ENCODE measurements around the gene NHS. TPM values are rescaled to one million over a fixed set of nuclear protein-coding genes. Genes with fewer than 3 reads are reported as not detected.

The NHS gene
- polyA plus RNA-seq, 4 donors, result 13.8 to 29.4 (median 18.9) TPM

DNA sequence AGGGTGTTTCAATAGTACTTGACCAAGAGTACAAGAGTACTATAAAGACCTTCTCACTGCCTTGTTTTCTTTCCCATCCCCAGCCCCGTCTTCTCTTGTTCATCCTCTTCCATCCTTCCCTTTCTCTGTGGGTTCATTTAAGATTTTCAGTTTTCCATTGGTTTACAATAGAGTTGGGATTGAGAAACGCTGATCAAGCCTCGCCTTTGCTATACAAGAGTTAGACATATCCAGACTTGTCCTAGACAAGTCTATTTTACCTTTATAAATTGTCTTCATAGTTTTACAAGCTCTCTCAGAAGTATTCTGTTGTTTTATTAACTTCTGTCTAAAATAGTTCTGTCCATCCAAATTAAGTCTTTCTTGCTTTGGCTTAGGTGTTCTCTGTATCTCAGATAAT lies 332.7 kb downstream of the NHS start:
- no peak for DNase-seq (ENCODE audit: low read depth in 4 of 4, low spot score in 2 of 4)

DNA sequence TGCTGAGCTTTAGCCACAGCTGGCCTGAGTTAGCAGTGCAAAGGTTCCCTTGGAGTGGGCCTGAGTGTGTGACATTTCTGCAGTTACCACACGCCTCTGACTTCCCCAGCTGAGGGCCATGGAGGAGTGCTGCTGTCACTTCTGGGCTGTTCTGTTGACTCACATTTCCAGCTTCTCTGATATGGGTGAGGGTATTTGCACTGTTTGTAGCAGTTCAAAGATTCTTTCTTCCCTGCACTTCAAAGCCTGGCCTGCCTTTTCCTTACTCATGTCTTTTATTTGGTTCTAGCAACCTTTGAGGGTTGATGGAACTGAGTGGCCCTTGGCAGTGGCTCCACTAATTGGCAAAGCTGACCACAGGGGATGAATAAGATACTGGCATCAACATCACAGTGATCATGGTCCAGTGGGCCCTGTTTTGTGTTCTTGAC lies 335.9 kb downstream of the NHS start:
- DNase-seq (ENCODE audit: low read depth in 4 of 4, low spot score in 2 of 4), result no peak

GRCh38 chrX:17713288-17713687 lies 338.3 kb downstream of the NHS start:
- DNase-seq (ENCODE audit: low read depth in 4 of 4, low spot score in 2 of 4), result no peak

GRCh38 chrX:17718649-17719165 lies 343.7 kb downstream of the NHS start:
- no peak for DNase-seq (ENCODE audit: low read depth in 4 of 4, low spot score in 2 of 4)

GRCh38 chrX:17719711-17720110 lies 344.7 kb downstream of the NHS start:
- no peak for DNase-seq (ENCODE audit: low read depth in 4 of 4, low spot score in 2 of 4)

- DNase-seq (ENCODE audit: low read depth in 4 of 4, low spot score in 2 of 4), result no peak
These were observed 346.7 kb downstream of the NHS start for GRCh38 chrX:17721715-17722114.

- no peak for DNase-seq (ENCODE audit: low read depth in 4 of 4, low spot score in 2 of 4)
These were observed 350.2 kb downstream of the NHS start for GRCh38 chrX:17725181-17725580.

DNA sequence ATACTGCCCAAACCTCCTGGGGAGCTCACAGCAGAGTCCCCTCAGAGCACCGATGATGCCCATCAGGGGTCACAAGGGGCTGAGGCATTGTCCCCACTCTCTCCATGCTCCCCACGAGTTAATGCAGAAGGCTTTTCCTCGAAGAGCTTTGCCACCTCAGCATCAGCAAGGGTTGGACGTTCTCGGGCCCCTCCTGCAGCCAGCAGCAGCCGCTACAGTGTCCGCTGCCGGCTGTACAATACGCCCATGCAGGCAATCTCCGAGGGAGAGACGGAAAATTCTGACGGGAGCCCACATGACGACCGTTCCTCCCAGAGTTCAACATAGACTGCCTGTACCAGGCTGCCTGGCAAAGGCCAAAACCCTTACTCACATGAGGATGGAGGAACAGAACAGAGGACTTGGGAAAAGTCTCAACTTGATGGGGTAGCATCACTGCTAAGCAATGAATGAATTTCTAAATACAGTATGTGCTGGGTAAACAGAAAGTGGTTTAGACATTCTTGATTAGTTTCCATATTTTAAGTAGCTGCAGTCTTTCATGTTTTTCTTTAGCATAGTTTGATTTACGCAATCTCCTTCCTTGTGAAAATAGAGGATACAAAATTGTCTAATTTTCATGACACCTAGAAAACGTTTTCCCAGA lies 357.3 kb downstream of the NHS start:
- no peak for DNase-seq (ENCODE audit: low read depth in 4 of 4, low spot score in 2 of 4)

GRCh38 chrX:17735406-17735805 lies 360.4 kb downstream of the NHS start:
- no peak for DNase-seq (ENCODE audit: low read depth in 4 of 4, low spot score in 2 of 4)

- DNase-seq (ENCODE audit: low read depth in 4 of 4, low spot score in 2 of 4), result no peak
These were observed 361.5 kb downstream of the NHS start for GRCh38 chrX:17736478-17736855.

DNA sequence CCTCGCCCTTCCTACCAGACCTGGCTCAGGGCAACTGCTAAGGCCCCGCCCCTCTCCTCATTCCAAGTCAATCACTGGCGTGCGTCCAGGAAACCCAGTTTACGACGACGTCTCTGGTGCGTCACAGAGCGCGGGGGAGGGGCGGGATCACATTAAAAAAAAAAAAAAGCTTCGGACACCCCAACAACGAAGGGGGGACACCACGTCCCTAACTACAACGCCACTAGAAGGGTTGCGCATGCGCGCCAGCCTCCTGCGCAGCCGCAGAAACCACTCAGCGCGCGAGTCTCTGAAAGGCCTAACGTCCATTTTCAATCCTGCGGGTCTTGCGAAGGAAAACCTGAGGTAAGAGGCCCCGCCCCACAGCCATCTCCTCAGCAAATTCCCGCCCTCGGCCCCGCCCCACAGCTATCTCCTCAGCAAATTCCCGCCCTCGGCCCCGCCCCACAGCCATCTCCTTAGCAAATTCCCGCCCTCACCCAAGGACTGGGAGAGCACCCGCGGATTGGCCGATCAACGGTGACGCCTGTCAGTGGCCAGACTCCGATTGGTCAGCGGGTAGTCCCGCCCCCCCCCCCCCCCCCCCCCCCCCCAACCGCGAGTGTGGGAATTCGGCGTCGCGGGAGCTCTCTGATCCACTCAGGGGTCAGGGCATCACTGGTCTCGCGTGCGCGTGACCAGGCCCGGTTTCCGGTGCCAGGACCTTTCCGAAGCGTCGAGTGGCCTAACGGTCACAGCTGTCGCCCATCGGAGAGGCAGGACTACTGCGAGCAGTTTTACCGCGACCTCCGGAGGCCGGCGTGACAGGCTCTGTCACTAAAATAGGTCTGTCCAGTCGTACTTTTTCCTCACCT lies 362.1 kb downstream of the NHS start, which contains the start of gene SCML1:
SCML1 (plus strand) TSS at position 638 of the 854 bp plus-strand sequence. CDS start 6,694 bp downstream, outside the sequence.
- DNase-seq (ENCODE audit: low read depth in 4 of 4, low spot score in 2 of 4), result peak; percentile 69 to 88 (median 83)

DNA sequence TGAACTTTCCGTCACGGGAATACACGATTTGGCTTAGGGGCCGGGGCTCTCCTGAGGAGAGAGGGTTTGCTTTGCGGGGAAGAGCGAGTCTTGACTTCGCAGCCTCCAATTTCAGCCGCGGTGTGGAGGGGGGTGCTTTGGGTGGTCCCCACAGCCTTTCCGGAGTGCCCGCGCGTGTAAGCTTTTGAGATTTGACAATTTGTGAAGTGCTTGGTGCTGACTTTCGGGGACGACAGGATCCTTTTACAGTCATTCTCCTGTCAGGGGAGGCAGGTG lies 362.6 kb downstream of the NHS start:
- DNase-seq (ENCODE audit: low read depth in 4 of 4, low spot score in 2 of 4), result peak in 2 of 4 donors; percentile 16 to 41

DNA sequence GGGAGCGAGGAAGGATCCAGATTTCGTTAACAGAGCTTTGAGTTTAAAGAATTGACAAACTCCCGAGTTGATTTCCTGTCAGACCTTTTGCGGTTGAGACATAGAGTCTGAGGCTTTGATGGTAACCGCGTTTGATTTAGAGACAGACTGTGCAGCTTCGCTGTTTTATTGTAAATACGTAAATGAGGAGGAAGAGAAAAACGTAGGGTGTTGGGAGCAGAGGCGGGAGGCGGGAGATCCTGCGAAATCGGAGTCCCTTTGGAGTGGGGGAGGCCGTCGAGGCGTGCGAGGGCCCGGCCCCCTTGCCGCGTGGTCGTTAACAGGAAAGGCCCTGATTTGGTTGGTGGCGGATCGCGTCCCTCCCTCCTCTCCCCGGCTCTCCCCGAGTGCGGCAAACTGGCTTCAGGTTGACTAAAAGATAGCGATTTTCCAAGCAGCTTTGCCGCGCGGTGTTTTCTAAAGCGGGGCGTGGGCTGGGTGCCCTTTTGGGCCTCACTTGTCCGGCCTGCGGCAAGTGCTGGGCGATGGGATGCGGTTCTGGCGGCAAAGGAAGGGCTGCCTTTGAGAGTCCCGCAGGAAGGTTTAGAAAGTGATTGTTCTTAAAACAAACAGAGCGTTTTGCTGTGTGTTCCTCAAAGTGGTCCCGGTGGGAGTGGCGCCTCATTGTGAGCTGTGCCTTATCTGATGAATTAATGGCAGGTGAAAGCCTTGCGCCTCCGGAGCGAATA lies 363.1 kb downstream of the NHS start:
- no peak for DNase-seq (ENCODE audit: low read depth in 4 of 4, low spot score in 2 of 4)

GRCh38 chrX:17738737-17739535 lies 363.9 kb downstream of the NHS start:
- DNase-seq (ENCODE audit: low read depth in 4 of 4, low spot score in 2 of 4), result no peak

- no peak for DNase-seq (ENCODE audit: low read depth in 4 of 4, low spot score in 2 of 4)
These were observed 365.4 kb downstream of the NHS start for GRCh38 chrX:17740137-17741122.

GRCh38 chrX:17741123-17741511 lies 366.1 kb downstream of the NHS start:
- DNase-seq (ENCODE audit: low read depth in 4 of 4, low spot score in 2 of 4), result no peak

DNA sequence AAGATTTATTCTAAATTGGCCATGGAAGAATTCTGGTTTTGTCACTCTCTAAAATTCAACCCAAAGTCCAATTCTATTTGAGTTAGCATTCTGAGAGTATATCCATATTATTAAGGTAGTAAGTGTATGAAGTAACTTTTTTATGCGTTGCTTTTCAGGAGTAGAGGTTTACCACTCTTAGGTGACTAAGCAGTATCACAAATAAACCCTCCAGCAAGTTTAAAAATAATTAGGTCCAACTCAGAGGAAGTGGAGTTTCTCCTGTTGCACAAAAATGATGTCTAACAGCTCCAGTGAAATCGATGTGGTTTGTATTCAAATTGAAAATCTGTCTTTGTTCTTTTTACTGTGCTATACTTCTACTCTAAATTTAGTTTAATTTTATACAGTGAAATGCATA lies 368.9 kb downstream of the NHS start:
- no peak for DNase-seq (ENCODE audit: low read depth in 4 of 4, low spot score in 2 of 4)

- DNase-seq (ENCODE audit: low read depth in 4 of 4, low spot score in 2 of 4), result no peak
These were observed 370.0 kb downstream of the NHS start for GRCh38 chrX:17744896-17745523.

DNA sequence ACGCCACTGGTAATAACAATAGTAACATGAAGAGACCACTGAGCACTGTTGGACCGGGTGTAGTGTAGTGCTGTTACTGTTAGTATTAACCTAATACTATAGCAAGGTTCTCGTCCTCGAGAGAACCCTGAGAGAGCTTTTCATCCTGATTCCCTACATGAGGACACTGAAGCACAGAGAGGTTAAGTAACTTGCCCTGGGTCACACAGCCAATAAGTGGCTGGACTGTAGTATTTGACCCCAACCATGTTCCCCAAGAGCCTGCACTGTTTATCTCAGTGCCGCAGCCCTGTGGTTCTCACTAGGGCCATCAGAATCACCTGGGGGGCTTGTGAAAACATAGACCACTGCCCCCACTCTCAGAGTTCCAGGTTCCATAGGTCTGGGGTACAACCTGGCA lies 372.7 kb downstream of the NHS start:
- no peak for DNase-seq (ENCODE audit: low read depth in 4 of 4, low spot score in 2 of 4)

Measured in left renal cortex interstitium (tissue), 4 donors.